ENCODE measurements around the gene MINDY2. TPM values are rescaled to one million over a fixed set of nuclear protein-coding genes. Genes with fewer than 3 reads are reported as not detected.

MINDY2 gene
- total and polyA plus RNA-seq, 2 of the 8 experiments (the other 6 are each of a cell fraction or from before 2014, with no cell fraction given): 3.1 to 25.7 TPM

GRCh38 chr15:58839485-58839884 lies 68.4 kb downstream of the MINDY2 start:
- no peak overlapping the region for H2BK120ac ChIP-seq (replicated peaks; ENCODE audit: low read depth, low read length)
- ChIA-PET CTCF (ENCODE audit: partially characterized antibody) (interaction anchor here (0.6 to 2.1 kb wide), 14 partner anchors 9 to 455 kb away, joined by 3 to 15 read pairs (median 4); no protein-coding TSS in a partner anchor), POLR2A (ENCODE audit: partially characterized antibody) (no interaction called here)
- H3K27me3 ChIP-seq (replicated peaks in 1 of 4; ENCODE audit: control insufficient read depth in 3 of 4, extremely low read depth in 1 of 4, insufficient read depth in 3 of 4, low read length in 3 of 4): no peaks in the 10 kb centered on the region
- no peak overlapping the region for H3K4ac ChIP-seq (replicated peaks; ENCODE audit: insufficient read length, low read depth, low read length)
- no peak overlapping the region for H3K23ac ChIP-seq (ENCODE audit: insufficient read length)
- no peak overlapping the region for H2BK15ac ChIP-seq (ENCODE audit: low read length)
- no peaks in the 10 kb centered on the region for H3K79me1 ChIP-seq (ENCODE audit: low read depth, low read length)
- H3K56ac ChIP-seq (replicated peaks; ENCODE audit: insufficient read length, low read depth, low read length): no peak overlapping the region
- H3K79me2 ChIP-seq (ENCODE audit: control insufficient read depth in 1 of 2, insufficient read depth in 2 of 2, low read length in 2 of 2): no peaks in the 10 kb centered on the region
- no peak overlapping the region for H2BK20ac ChIP-seq (ENCODE audit: low read length)
- WGBS, 2 experiments (ENCODE audit: extremely low coverage in 1 of 2, insufficient coverage in 1 of 2, insufficient read length in 1 of 2, insufficient replicate concordance in 2 of 2, low coverage in 1 of 2, low lambda C conversion rate in 2 of 2, missing lambda C conversion rate in 1 of 2): 79% methylated on average over 1 of the region's 1 CpG; no CpG with 5 or more reads in 1 of the 2 experiments
- no peak overlapping the region for H3K27ac ChIP-seq (ENCODE audit: low read depth, low read length)
- H2BK12ac ChIP-seq (ENCODE audit: low read depth, low read length): no peak overlapping the region
- H2AFZ ChIP-seq (ENCODE audit: low read length): no peak overlapping the region
- no peaks in the 10 kb centered on the region for H4K20me1 ChIP-seq (replicated peaks in 1 of 2; ENCODE audit: control insufficient read depth in 1 of 2, insufficient read depth in 2 of 2, low read length in 2 of 2)
- no peaks in the 10 kb centered on the region for H3K23me2 ChIP-seq (ENCODE audit: low read depth, low read length)
- H4K91ac ChIP-seq (replicated peaks; ENCODE audit: insufficient read length, low read length): no peak overlapping the region
- no peak overlapping the region for H3K18ac ChIP-seq (ENCODE audit: extremely low read depth, low read length)
- H3K4me1 ChIP-seq (replicated peaks in 1 of 4; ENCODE audit: control insufficient read depth in 3 of 4, insufficient read depth in 4 of 4, low read length in 3 of 4): peaks cover 0 to 3% (median 0%) of the 10 kb centered on the region in 4 experiments; a peak in 1 of 7 replicates
- H4K8ac ChIP-seq (ENCODE audit: extremely low read depth, insufficient read depth, low read length): no peak overlapping the region
- H2BK5ac ChIP-seq (ENCODE audit: low read depth, low read length): no peak overlapping the region
- H3K14ac ChIP-seq (ENCODE audit: insufficient read length): no peak overlapping the region
- no peaks in the 10 kb centered on the region for H3K9me3 ChIP-seq (ENCODE audit: insufficient read depth in 2 of 2, low read depth in 1 of 2, low read length in 1 of 2)
- no peak overlapping the region for H4K5ac ChIP-seq (ENCODE audit: insufficient read length, low read depth, low read length)
- no peak overlapping the region for H3K9ac ChIP-seq (replicated peaks in 1 of 4; ENCODE audit: extremely low read depth in 1 of 4, low read depth in 3 of 4, low read length in 3 of 4)
- no peak overlapping the region for H2AK5ac ChIP-seq (ENCODE audit: low read depth, low read length)
- H3K36me3 ChIP-seq (ENCODE audit: control insufficient read depth in 2 of 4, insufficient read depth in 4 of 4, low read length in 3 of 4): no peaks in the 10 kb centered on the region
- no peak for DNase-seq (ENCODE audit: low read depth in 1 of 2, low spot score in 2 of 2)
- no peak overlapping the region for H3K4me3 ChIP-seq (ENCODE audit: extremely low read depth in 1 of 4, insufficient read depth in 2 of 4, low read depth in 3 of 4, low read length in 4 of 4)
- no peak overlapping the region for H3K4me2 ChIP-seq (ENCODE audit: insufficient read depth in 1 of 2, low read depth in 2 of 2, low read length in 2 of 2)
- peak; percentile 73 for FAIRE-seq
- TF ChIP-seq CTBP2 (IDR thresholded peaks at IDR 0.05; ENCODE audit: borderline replicate concordance, insufficient read depth, insufficient read length, low read length): no peak
- no peak for TF ChIP-seq RBBP5 (IDR thresholded peaks at IDR 0.05; ENCODE audit: borderline replicate concordance, low read depth, low read length)
- TF ChIP-seq SUZ12 (IDR thresholded peaks at IDR 0.05; ENCODE audit: low read length): no peak
- no peak for TF ChIP-seq BCL11A (IDR thresholded peaks at IDR 0.05; ENCODE audit: low read depth in 2 of 2, low read length in 2 of 2)
- TF ChIP-seq, protein P1, sequence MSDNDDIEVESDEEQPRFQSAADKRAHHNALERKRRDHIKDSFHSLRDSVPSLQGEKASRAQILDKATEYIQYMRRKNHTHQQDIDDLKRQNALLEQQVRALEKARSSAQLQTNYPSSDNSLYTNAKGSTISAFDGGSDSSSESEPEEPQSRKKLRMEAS (IDR thresholded peaks at IDR 0.05): no peak
- no peak for TF ChIP-seq SP2 (IDR thresholded peaks at IDR 0.05; ENCODE audit: low read length)
- TF ChIP-seq RAD21 (IDR thresholded peaks at IDR 0.05 in 1 of 2, conservative IDR thresholded peaks at IDR 0.05 in 1 of 2; ENCODE audit: low read depth in 2 of 2, low read length in 2 of 2): peak; percentile 59 to 60
- no peak for TF ChIP-seq GABPA (IDR thresholded peaks at IDR 0.05; ENCODE audit: borderline replicate concordance, insufficient read depth, low read length)
- no peak for TF ChIP-seq ASH2L (IDR thresholded peaks at IDR 0.05; ENCODE audit: low read length)
- TF ChIP-seq KDM5A (IDR thresholded peaks at IDR 0.05; ENCODE audit: low read length): no peak
- TF ChIP-seq CTCF (IDR thresholded peaks at IDR 0.05; ENCODE audit: control extremely low read depth in 1 of 3, insufficient read depth in 1 of 3, low read depth in 1 of 3, low read length in 3 of 3): peak in 1 of 3 experiments; percentile 37; a peak in 2 of 4 replicates

Data from H1 (cell line).